ENCODE measurements around the gene CYP2E1. TPM values are rescaled to one million over a fixed set of nuclear protein-coding genes. Genes with fewer than 3 reads are reported as not detected.
"Not testable (repeated sequence)": the region's sequence is repeated elsewhere in the genome, so short reads cannot be mapped to it uniquely, and the experiment has no call there.

Gene CYP2E1
- total and polyA plus RNA-seq, 7 experiments from 2014 or later: 0.19 to 2.2 (median 1.7) TPM; not detected in 2

GRCh38 chr10:133532871-133533270 is 5.7 kb downstream of the CYP2E1 start:
- Mint-ChIP-seq H3K27ac (no peak overlapping the region), H3K4me3 (no peak overlapping the region), H3K4me1 (peaks cover 8 to 25% (median 18%) of the 10 kb centered on the region in 7 donors), H3K27me3 (peaks cover 31 to 45% (median 44%) of the 10 kb centered on the region in 5 donors), H3K9me3 (no peaks in the 10 kb centered on the region), H3K36me3 (no peaks in the 10 kb centered on the region)
- DNase-seq (no peak), ATAC-seq (no peak)
- Histone ChIP-seq H3K27ac (ENCODE audit: low read depth, low read length) (no peak overlapping the region), H3K36me3 (ENCODE audit: control insufficient read depth in 2 of 3, insufficient read depth in 3 of 3, low read length in 3 of 3) (no peaks in the 10 kb centered on the region), H3K4me1 (ENCODE audit: control insufficient read depth in 2 of 2, insufficient read depth in 2 of 2, low read length in 2 of 2) (peaks cover 14 to 15% of the 10 kb centered on the region in 2 donors), H3K9me3 (ENCODE audit: control insufficient read depth in 2 of 3, low read length in 3 of 3) (no peaks in the 10 kb centered on the region), H3K27me3 (ENCODE audit: control insufficient read depth in 2 of 2, insufficient read depth in 2 of 2, low read length in 2 of 2) (peaks cover 0 to 7% of the 10 kb centered on the region in 2 donors), H3K4me3 (ENCODE audit: low read length) (no peak overlapping the region)
- intact Hi-C loops (cut with micrococcal nuclease): no loop called here
- ChIA-PET CTCF (no interaction called here), POLR2A (no interaction called here)

GRCh38 chr10:133534417-133534816 is 7.3 kb downstream of the CYP2E1 start:
- Mint-ChIP-seq H3K27me3 (peaks cover 20 to 35% (median 32%) of the 10 kb centered on the region in 5 donors), H3K4me3 (no peak overlapping the region), H3K27ac (no peak overlapping the region), H3K36me3 (peaks cover 0 to under 1% (median 0%) of the 10 kb centered on the region in 5 donors), H3K9me3 (no peaks in the 10 kb centered on the region), H3K4me1 (peaks cover 4 to 15% (median 10%) of the 10 kb centered on the region in 7 donors)
- peaks cover 4 to 12% of the 10 kb centered on the region in 2 donors for H3K4me1 ChIP-seq (ENCODE audit: control insufficient read depth in 2 of 2, insufficient read depth in 2 of 2, low read length in 2 of 2)
- no peak overlapping the region for H3K27ac ChIP-seq (ENCODE audit: low read depth, low read length)
- H3K36me3 ChIP-seq (ENCODE audit: control insufficient read depth in 2 of 3, insufficient read depth in 3 of 3, low read length in 3 of 3): no peaks in the 10 kb centered on the region
- intact Hi-C loops (cut with micrococcal nuclease): no loop called here
- no peak overlapping the region for H3K4me3 ChIP-seq (ENCODE audit: low read length)
- POLR2A ChIA-PET: no interaction called here
- H3K9me3 ChIP-seq (ENCODE audit: control insufficient read depth in 2 of 3, low read length in 3 of 3): no peaks in the 10 kb centered on the region
- ATAC-seq: no peak
- no peaks in the 10 kb centered on the region for H3K27me3 ChIP-seq (ENCODE audit: control insufficient read depth in 2 of 2, insufficient read depth in 2 of 2, low read length in 2 of 2)
- DNase-seq: no peak
- CTCF ChIA-PET: interaction anchor here (0.7 kb wide), 1 partner anchor 74 kb away, joined by 5 read pairs; no protein-coding TSS in a partner anchor

GRCh38 chr10:133536198-133536597 is 9.0 kb downstream of the CYP2E1 start:
- no peak overlapping the region for H3K4me3 ChIP-seq (ENCODE audit: low read length)
- ChIA-PET CTCF (no interaction called here), POLR2A (no interaction called here)
- no peaks in the 10 kb centered on the region for H3K4me1 ChIP-seq (ENCODE audit: control insufficient read depth in 2 of 2, insufficient read depth in 2 of 2, low read length in 2 of 2)
- Mint-ChIP-seq H3K4me3 (no peak overlapping the region), H3K9me3 (no peaks in the 10 kb centered on the region), H3K27me3 (peaks cover 4 to 18% (median 14%) of the 10 kb centered on the region in 5 donors), H3K4me1 (no peaks in the 10 kb centered on the region), H3K36me3 (peaks cover 0 to 3% (median 0%) of the 10 kb centered on the region in 5 donors), H3K27ac (no peak overlapping the region)
- no peak overlapping the region for H3K27ac ChIP-seq (ENCODE audit: low read depth, low read length)
- H3K9me3 ChIP-seq (ENCODE audit: control insufficient read depth in 2 of 3, low read length in 3 of 3): no peaks in the 10 kb centered on the region
- ATAC-seq (no peak), DNase-seq (no peak)
- intact Hi-C loops (cut with micrococcal nuclease): no loop called here
- no peaks in the 10 kb centered on the region for H3K27me3 ChIP-seq (ENCODE audit: control insufficient read depth in 2 of 2, insufficient read depth in 2 of 2, low read length in 2 of 2)
- H3K36me3 ChIP-seq (ENCODE audit: control insufficient read depth in 2 of 3, insufficient read depth in 3 of 3, low read length in 3 of 3): no peaks in the 10 kb centered on the region

DNA sequence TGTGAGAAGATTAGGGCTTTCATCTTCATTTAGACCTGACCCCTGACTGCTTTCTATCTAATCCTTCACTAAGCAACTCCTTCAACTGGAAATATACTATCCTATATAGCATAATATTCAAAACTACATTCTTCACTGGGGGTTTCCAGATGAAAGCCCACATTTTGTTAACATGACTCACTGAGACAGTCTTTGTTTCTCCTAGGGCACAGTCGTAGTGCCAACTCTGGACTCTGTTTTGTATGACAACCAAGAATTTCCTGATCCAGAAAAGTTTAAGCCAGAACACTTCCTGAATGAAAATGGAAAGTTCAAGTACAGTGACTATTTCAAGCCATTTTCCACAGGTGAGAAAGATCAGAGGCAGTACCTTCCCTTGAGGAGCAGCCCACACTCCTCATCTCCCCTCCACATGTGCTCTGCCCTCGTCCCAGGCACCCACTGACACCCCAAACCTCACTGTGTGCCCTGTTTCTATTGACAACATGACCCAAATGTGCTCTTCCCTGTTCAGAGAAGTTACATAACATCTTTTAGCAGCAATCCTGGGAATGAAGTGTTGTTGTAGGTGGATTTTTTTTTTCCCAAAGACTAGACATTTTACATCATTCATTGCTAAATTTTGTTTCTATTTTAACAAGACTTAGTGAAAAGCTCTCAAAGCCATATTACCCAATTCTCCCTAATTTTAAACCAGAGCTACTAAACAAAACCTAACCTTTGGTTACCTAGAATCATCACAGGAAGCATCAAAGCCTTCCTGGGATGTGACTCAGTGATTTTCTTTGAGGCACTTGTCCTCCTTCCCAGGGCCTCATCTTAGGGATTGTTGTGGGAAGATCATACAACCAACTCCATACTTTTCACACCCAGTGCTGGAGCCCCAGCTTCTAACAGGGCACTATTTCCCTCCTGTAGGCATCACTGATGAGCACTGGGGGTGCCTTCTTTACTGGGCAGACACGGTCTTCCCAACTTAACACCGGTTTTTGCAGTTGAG is 10.7 kb downstream of the CYP2E1 start:
- POLR2A ChIA-PET: no interaction called here
- Mint-ChIP-seq H3K4me1 (no peaks in the 10 kb centered on the region), H3K27ac (no peak overlapping the region), H3K27me3 (peaks cover 0 to 9% (median under 1%) of the 10 kb centered on the region in 5 donors), H3K36me3 (peaks cover 0 to 3% (median 0%) of the 10 kb centered on the region in 5 donors), H3K4me3 (no peak overlapping the region), H3K9me3 (no peaks in the 10 kb centered on the region)
- H3K27me3 ChIP-seq (ENCODE audit: control insufficient read depth in 2 of 2, insufficient read depth in 2 of 2, low read length in 2 of 2): no peaks in the 10 kb centered on the region
- no peak overlapping the region for H3K4me3 ChIP-seq (ENCODE audit: low read length)
- CTCF ChIA-PET: no interaction called here
- ATAC-seq: no peak
- no peak for DNase-seq
- H3K9me3 ChIP-seq (ENCODE audit: control insufficient read depth in 2 of 3, low read length in 3 of 3): no peaks in the 10 kb centered on the region
- H3K4me1 ChIP-seq (ENCODE audit: control insufficient read depth in 2 of 2, insufficient read depth in 2 of 2, low read length in 2 of 2): no peaks in the 10 kb centered on the region
- intact Hi-C loops (cut with micrococcal nuclease): no loop called here
- no peaks in the 10 kb centered on the region for H3K36me3 ChIP-seq (ENCODE audit: control insufficient read depth in 2 of 3, insufficient read depth in 3 of 3, low read length in 3 of 3)
- H3K27ac ChIP-seq (ENCODE audit: low read depth, low read length): no peak overlapping the region

DNA sequence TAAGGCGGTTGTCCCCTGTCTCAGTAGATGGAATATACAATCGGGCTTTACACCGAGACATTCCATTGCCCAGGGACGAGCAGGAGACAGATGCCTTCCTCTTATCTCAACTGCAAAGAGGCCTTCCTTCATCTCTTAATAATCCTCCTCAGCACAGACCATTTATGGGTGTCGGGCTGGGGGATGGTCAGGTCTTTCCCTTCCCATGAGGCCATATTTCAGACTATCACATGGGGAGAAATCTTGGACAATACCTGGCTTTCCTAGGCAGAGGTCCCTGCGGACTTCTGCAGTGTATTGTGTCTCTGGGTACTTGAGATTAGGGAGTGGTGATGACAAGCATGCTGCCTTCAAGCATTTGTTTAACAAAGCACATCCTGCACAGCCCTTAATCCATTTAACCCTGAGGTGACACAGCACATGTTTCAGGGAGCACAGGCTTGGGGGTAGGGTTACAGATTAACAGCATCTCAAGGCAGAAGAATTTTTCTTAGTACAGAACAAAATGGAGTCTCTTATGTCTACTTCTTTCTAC is 14.3 kb downstream of the CYP2E1 start:
- intact Hi-C loops (cut with micrococcal nuclease); H3K4me1 Mint-ChIP-seq; H3K27ac ChIP-seq (ENCODE audit: low read depth, low read length); H3K27ac Mint-ChIP-seq; H3K36me3 Mint-ChIP-seq; ATAC-seq; DNase-seq; CTCF ChIA-PET; H3K4me1 ChIP-seq (ENCODE audit: control insufficient read depth in 2 of 2, insufficient read depth in 2 of 2, low read length in 2 of 2); H3K9me3 Mint-ChIP-seq; H3K27me3 Mint-ChIP-seq; H3K4me3 ChIP-seq (ENCODE audit: low read length); H3K27me3 ChIP-seq (ENCODE audit: control insufficient read depth in 2 of 2, insufficient read depth in 2 of 2, low read length in 2 of 2); H3K9me3 ChIP-seq (ENCODE audit: control insufficient read depth in 2 of 3, low read length in 3 of 3); H3K4me3 Mint-ChIP-seq; POLR2A ChIA-PET; H3K36me3 ChIP-seq (ENCODE audit: control insufficient read depth in 2 of 3, insufficient read depth in 3 of 3, low read length in 3 of 3): not testable (repeated sequence)

DNA sequence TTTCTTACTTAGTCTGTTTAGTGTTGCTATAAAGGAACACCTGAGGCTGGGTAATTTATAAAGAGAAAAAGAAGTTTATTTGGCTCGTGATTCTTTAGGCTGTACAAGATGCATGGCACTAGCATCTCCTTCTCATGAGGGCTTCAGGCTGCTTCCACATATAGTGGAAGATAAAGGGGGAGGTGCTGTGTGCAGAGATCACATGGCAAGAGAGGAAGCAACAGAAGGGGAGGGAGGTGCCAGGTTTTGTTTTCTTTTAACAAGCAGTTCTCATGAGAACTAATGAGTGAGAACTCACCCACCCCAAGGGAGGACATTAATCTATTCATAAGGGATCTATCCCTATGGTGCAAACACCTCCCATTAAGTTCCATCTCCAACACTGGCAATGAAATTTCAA is 17.3 kb downstream of the CYP2E1 start:
- Mint-ChIP-seq H3K4me3 (peak overlapping the region in 1 of 10 donors; percentile 7), H3K27ac (no peak overlapping the region), H3K36me3 (peaks cover 0 to 15% (median 5%) of the 10 kb centered on the region in 5 donors), H3K9me3 (peaks cover 6 to 30% (median 19%) of the 10 kb centered on the region in 11 donors), H3K4me1 (peaks cover 0 to 8% (median 6%) of the 10 kb centered on the region in 7 donors), H3K27me3 (peaks cover 4 to 26% (median 24%) of the 10 kb centered on the region in 5 donors)
- DNase-seq (no peak), ATAC-seq (no peak)
- intact Hi-C loops (cut with micrococcal nuclease): no loop called here
- POLR2A ChIA-PET: no interaction called here
- Histone ChIP-seq H3K4me1 (ENCODE audit: control insufficient read depth in 2 of 2, insufficient read depth in 2 of 2, low read length in 2 of 2) (no peaks in the 10 kb centered on the region), H3K4me3 (ENCODE audit: low read length) (no peak overlapping the region), H3K27ac (ENCODE audit: low read depth, low read length) (no peak overlapping the region), H3K9me3 (ENCODE audit: control insufficient read depth in 2 of 3, low read length in 3 of 3) (no peaks in the 10 kb centered on the region), H3K36me3 (ENCODE audit: control insufficient read depth in 2 of 3, insufficient read depth in 3 of 3, low read length in 3 of 3) (no peaks in the 10 kb centered on the region), H3K27me3 (ENCODE audit: control insufficient read depth in 2 of 2, insufficient read depth in 2 of 2, low read length in 2 of 2) (peaks cover 0 to 3% of the 10 kb centered on the region in 2 donors)
- CTCF ChIA-PET: no interaction called here
